ENCODE data around the gene KPNA3. TPM values are rescaled to one million over a fixed set of nuclear protein-coding genes. Genes with fewer than 3 reads are reported as not detected.

The KPNA3 gene
- total RNA-seq, 1 donor from 2014 or later, result 60.0 TPM

DNA sequence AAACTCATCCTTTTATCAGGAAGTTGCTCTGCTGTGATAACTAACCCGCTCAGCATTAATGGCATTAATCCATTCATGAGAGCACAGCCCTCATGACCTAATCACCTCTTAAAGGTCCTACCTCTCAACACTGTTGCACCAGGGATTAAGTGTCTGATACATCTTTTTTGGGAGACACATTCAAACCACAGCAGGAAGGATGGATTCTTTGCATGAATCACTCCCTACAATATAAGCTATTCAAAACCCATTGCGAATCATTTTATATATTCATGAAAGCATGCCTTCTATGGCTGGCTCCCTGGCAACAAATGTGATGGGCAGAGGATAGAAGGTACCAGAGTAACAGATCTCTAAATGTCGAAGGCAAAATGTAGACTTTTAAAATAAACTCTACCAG, 136.6 kb downstream of the KPNA3 start:
- no peak for TF ChIP-seq CTCF (IDR thresholded peaks at IDR 0.05; ENCODE audit: borderline replicate concordance)
- intact Hi-C loops (cut with micrococcal nuclease), result no loop called here
- H3K4me1 ChIP-seq, result peaks cover 8% of the 10 kb centered on the region

GRCh38 chr13:49654011-49654410, 138.5 kb downstream of the KPNA3 start:
- DNase-seq, result no peak
- Histone ChIP-seq H3K36me3 (no peaks in the 10 kb centered on the region), H3K4me3 (no peak overlapping the region), H3K9me3 (replicated peaks) (no peaks in the 10 kb centered on the region), H3K27me3 (ENCODE audit: low read depth) (no peaks in the 10 kb centered on the region), H3K4me1 (peaks cover 8% of the 10 kb centered on the region), H3K27ac (replicated peaks) (no peak overlapping the region)
- intact Hi-C loops (cut with micrococcal nuclease), result no loop called here
- TF ChIP-seq CTCF (IDR thresholded peaks at IDR 0.05; ENCODE audit: borderline replicate concordance), result no peak

More for the DNA sequence above, 136.6 kb downstream of the KPNA3 start:
- Histone ChIP-seq H3K27ac (replicated peaks) (no peak overlapping the region), H3K4me3 (no peak overlapping the region), H3K9me3 (replicated peaks) (no peaks in the 10 kb centered on the region), H3K27me3 (ENCODE audit: low read depth) (no peaks in the 10 kb centered on the region), H3K36me3 (no peaks in the 10 kb centered on the region)
- DNase-seq, result no peak

GRCh38 chr13:49653478-49653877, 139.0 kb downstream of the KPNA3 start:
- H3K4me1 ChIP-seq, result peaks cover 8% of the 10 kb centered on the region
- no peaks in the 10 kb centered on the region for H3K36me3 ChIP-seq
- no peaks in the 10 kb centered on the region for H3K27me3 ChIP-seq (ENCODE audit: low read depth)
- intact Hi-C loops (cut with micrococcal nuclease), result no loop called here
- H3K9me3 ChIP-seq (replicated peaks), result no peaks in the 10 kb centered on the region
- DNase-seq, result no peak
- no peak overlapping the region for H3K4me3 ChIP-seq
- no peak overlapping the region for H3K27ac ChIP-seq (replicated peaks)
- no peak for TF ChIP-seq CTCF (IDR thresholded peaks at IDR 0.05; ENCODE audit: borderline replicate concordance)

- H3K27me3 ChIP-seq (ENCODE audit: low read depth), result no peaks in the 10 kb centered on the region
- H3K4me1 ChIP-seq, result peaks cover 8% of the 10 kb centered on the region
- H3K36me3 ChIP-seq, result no peaks in the 10 kb centered on the region
- no peak overlapping the region for H3K27ac ChIP-seq (replicated peaks)
- no peak for DNase-seq
- no peak overlapping the region for H3K4me3 ChIP-seq
- TF ChIP-seq CTCF (IDR thresholded peaks at IDR 0.05; ENCODE audit: borderline replicate concordance), result peak; percentile 63
- intact Hi-C loops (cut with micrococcal nuclease), result no loop called here
- H3K9me3 ChIP-seq (replicated peaks), result no peaks in the 10 kb centered on the region
These were observed 139.9 kb downstream of the KPNA3 start for GRCh38 chr13:49652355-49653305.

- no peaks in the 10 kb centered on the region for H3K27me3 ChIP-seq (ENCODE audit: low read depth)
- no peak overlapping the region for H3K4me3 ChIP-seq
- no peak for TF ChIP-seq CTCF (IDR thresholded peaks at IDR 0.05; ENCODE audit: borderline replicate concordance)
- H3K9me3 ChIP-seq (replicated peaks), result no peaks in the 10 kb centered on the region
- H3K27ac ChIP-seq (replicated peaks), result no peak overlapping the region
- H3K4me1 ChIP-seq, result peaks cover 8% of the 10 kb centered on the region
- H3K36me3 ChIP-seq, result no peaks in the 10 kb centered on the region
- intact Hi-C loops (cut with micrococcal nuclease), result no loop called here
- DNase-seq, result no peak
These were observed 140.7 kb downstream of the KPNA3 start for GRCh38 chr13:49651570-49652354.

All from left ventricle myocardium inferior (tissue), 1 donor.